Endodermal cell (in vitro differentiated cells): ENCODE data around the gene SH3D19. TPM values are rescaled to one million over a fixed set of nuclear protein-coding genes. Genes with fewer than 3 reads are reported as not detected.

Experiments
- DNase-seq: peaks from one replicate; pipeline ENCODE4 v3.0.0-alpha.2; 2017
- H3K27ac ChIP-seq: 2 replicates; pipeline ENCODE4 v1.5.1; 2013; ENCODE audit warnings: mild to moderate bottlenecking, low read depth, low read length, moderate library complexity
- H3K27me3 ChIP-seq: 2 replicates; pipeline ENCODE4 v1.6.1; 2013; ENCODE audit warnings: mild to moderate bottlenecking, low read length, moderate library complexity; ENCODE audit not compliant: insufficient read depth, control insufficient read depth, poor library complexity, severe bottlenecking
- H3K36me3 ChIP-seq: 2 replicates; pipeline ENCODE4 v1.7.0; 2013; ENCODE audit warnings: mild to moderate bottlenecking, low read length, moderate library complexity; ENCODE audit not compliant: control insufficient read depth, insufficient read depth
- H3K4me1 ChIP-seq: one replicate; pipeline ENCODE4 v1.7.0; 2013; ENCODE audit warnings: low read length; ENCODE audit not compliant: control insufficient read depth, insufficient read depth
- H3K4me3 ChIP-seq: 2 replicates; pipeline ENCODE4 v1.5.1; 2013; ENCODE audit warnings: mild to moderate bottlenecking, low read length, moderate library complexity
- H3K9ac ChIP-seq: 2 replicates; pipeline ENCODE4 v1.6.1; 2013; ENCODE audit warnings: mild to moderate bottlenecking, low read length, moderate library complexity; ENCODE audit not compliant: poor library complexity, severe bottlenecking; ENCODE audit errors: extremely low read depth
- H3K9me3 ChIP-seq: 2 replicates; pipeline ENCODE4 v1.6.1; 2013; ENCODE audit warnings: mild to moderate bottlenecking, low read length, moderate library complexity; ENCODE audit not compliant: control insufficient read depth
- H3K27ac Mint-ChIP-seq: 2 replicates; pipeline ENCODE4 v1.8.0; 2020; ENCODE audit warnings: mixed read lengths
- H3K27me3 Mint-ChIP-seq: 2 replicates; pipeline ENCODE4 v1.8.0; 2021; ENCODE audit warnings: mild to moderate bottlenecking, mixed read lengths; ENCODE audit not compliant: insufficient read depth
- H3K36me3 Mint-ChIP-seq: 2 replicates; pipeline ENCODE4 v1.8.0; 2020; ENCODE audit warnings: low read depth, mixed read lengths
- H3K4me1 Mint-ChIP-seq: 2 replicates; pipeline ENCODE4 v1.8.0; 2020; ENCODE audit warnings: mixed read lengths
- H3K4me3 Mint-ChIP-seq: 2 replicates; pipeline ENCODE4 v1.8.0; 2020; ENCODE audit warnings: mild to moderate bottlenecking, moderate library complexity, mixed read lengths
- H3K9me3 Mint-ChIP-seq: 2 replicates; pipeline ENCODE4 v1.8.0; 2020; ENCODE audit warnings: mild to moderate bottlenecking, mixed read lengths
- WGBS, 2 experiments: methylation state at CpG; one replicate each; pipeline versions ENCODE4 v1.1.5 to v1.1.7; 2013; ENCODE audit warnings: missing lambda C conversion rate in 2 of 2, mixed read lengths in 1 of 2; ENCODE audit not compliant: insufficient coverage in 1 of 2, insufficient read length in 1 of 2; 5-methylcytosine and 5-hydroxymethylcytosine counted together
- total RNA-seq, 2 donors: library from RNA; stranded (reverse); fragmentation: NEBNext Ultra II Directional in 1 of 2; extraction: Animal tissue kit (Norgen Biotek cat#: 25700) in 1 of 2; gene quantifications; 2 replicates in 1 of 2; 3 replicates in 1 of 2; pipeline ENCODE4 v1.2.1, GENCODE V29; 2021
- TF ChIP-seq, protein P1 (sequence below): fragments of 200-600 bp; sonication (generic); conservative IDR thresholded peaks from 2 replicates; pipeline ENCODE4 v1.5.0; 2021; ENCODE audit warnings: antibody characterized with exemption, mild to moderate bottlenecking

Gene SH3D19
- total RNA-seq, 2 donors from 2014 or later: 48.8 to 55.6 TPM

DNA sequence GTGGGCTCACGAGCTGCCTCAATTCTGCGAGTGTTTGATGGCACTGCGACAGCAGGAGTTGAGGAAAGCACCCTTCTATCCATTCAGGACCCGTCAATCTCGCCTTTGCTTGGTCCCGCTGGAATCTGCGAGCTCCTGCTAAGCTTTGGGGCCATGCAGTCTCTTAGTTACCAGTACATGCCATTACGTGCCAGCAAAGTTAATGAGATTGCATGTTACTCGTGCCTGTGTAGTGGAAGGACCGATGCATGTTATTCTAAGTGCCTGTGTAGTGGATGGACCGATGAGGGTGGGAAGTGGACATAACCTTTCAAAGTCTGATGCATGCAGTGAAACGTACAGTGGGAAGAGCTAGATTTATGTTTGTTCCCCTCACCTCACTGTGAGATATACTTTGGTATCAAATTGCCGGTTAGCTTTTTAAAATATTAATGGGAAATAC is 225.4 kb downstream of the SH3D19 start:
- Histone ChIP-seq H3K9ac (peak overlapping the region; percentile 99), H3K36me3 (peaks cover 49% of the 10 kb centered on the region), H3K27ac (peak overlapping the region; percentile 95), H3K4me3 (peak overlapping the region; percentile 100), H3K27me3 (no peaks in the 10 kb centered on the region), H3K4me1 (peaks cover 5% of the 10 kb centered on the region), H3K9me3 (no peaks in the 10 kb centered on the region)
- no peak for DNase-seq
- peaks cover 19% of the 10 kb centered on the region for H3K4me1 Mint-ChIP-seq
- H3K36me3 Mint-ChIP-seq: peaks cover 49% of the 10 kb centered on the region
- H3K27me3 Mint-ChIP-seq: no peaks in the 10 kb centered on the region
- WGBS, 2 experiments: 0 to 2% methylated on average over 10 to 13 of the region's 13 CpGs
- TF ChIP-seq, protein P1, sequence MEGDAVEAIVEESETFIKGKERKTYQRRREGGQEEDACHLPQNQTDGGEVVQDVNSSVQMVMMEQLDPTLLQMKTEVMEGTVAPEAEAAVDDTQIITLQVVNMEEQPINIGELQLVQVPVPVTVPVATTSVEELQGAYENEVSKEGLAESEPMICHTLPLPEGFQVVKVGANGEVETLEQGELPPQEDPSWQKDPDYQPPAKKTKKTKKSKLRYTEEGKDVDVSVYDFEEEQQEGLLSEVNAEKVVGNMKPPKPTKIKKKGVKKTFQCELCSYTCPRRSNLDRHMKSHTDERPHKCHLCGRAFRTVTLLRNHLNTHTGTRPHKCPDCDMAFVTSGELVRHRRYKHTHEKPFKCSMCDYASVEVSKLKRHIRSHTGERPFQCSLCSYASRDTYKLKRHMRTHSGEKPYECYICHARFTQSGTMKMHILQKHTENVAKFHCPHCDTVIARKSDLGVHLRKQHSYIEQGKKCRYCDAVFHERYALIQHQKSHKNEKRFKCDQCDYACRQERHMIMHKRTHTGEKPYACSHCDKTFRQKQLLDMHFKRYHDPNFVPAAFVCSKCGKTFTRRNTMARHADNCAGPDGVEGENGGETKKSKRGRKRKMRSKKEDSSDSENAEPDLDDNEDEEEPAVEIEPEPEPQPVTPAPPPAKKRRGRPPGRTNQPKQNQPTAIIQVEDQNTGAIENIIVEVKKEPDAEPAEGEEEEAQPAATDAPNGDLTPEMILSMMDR: no peak
- H3K27ac Mint-ChIP-seq: peak overlapping the region; percentile 100
- H3K4me3 Mint-ChIP-seq: peak overlapping the region; percentile 99
- peaks cover under 1% of the 10 kb centered on the region for H3K9me3 Mint-ChIP-seq

DNA sequence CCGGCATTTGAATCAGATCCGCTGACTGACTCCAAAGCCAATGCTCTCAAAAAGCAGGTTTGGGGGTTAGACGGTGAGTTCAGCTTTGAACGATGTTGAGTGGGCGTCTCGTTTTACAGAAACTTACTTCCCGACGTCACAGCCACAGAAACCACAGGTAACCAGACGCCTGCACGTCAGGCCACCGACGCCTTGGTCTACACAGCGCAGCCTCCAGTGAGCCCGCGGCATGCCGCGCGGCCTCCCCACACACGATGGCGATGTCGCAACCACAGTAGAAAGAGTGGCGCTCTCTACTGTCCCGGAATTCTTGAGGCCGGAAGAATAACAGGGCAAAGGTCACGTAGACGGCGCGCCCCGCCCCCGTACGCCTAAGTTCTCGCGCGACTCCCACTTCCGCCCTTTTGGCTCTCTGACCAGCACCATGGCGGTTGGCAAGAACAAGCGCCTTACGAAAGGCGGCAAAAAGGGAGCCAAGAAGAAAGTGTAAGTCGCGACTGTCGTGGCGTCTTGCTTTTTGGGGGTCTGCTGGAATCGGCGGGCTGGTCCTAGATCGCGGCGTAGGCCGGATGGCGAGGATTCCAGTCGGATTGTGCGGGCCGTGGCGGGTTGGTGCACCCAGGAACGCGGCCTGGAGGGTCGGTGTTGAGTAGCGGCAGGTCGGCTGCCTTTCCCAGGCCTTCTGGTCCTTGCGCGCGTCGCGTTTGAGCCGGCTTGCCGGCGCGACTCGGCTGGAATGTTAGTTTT is 226.0 kb downstream of the SH3D19 start, which contains the start of gene RPS3A:
RPS3A (plus strand) TSS at position 400 of the 747 bp plus-strand sequence; CDS start at position 425, 25 bp downstream.
- Mint-ChIP-seq H3K4me1 (peaks cover 19% of the 10 kb centered on the region), H3K9me3 (peaks cover 3% of the 10 kb centered on the region), H3K27ac (peak within 1 kb of the TSS; percentile 100), H3K36me3 (peaks cover 43% of the 10 kb centered on the region), H3K27me3 (no peaks in the 10 kb centered on the region), H3K4me3 (peak within 1 kb of the TSS; percentile 99)
- DNase-seq: peak; percentile 99
- Histone ChIP-seq H3K27ac (peak within 1 kb of the TSS; percentile 95), H3K27me3 (no peaks in the 10 kb centered on the region), H3K9ac (peak within 1 kb of the TSS; percentile 99), H3K36me3 (peaks cover 43% of the 10 kb centered on the region), H3K9me3 (no peaks in the 10 kb centered on the region), H3K4me1 (peaks cover 5% of the 10 kb centered on the region), H3K4me3 (peak within 1 kb of the TSS; percentile 100)
- TF ChIP-seq, protein P1: peak; percentile 90
- 2 to 3% methylated on average over 51 to 69 of the region's 69 CpGs for WGBS, 2 experiments

GRCh38 chr4:151098979-151099228 is 226.5 kb downstream of the SH3D19 start:
- peaks cover 19% of the 10 kb centered on the region for H3K4me1 Mint-ChIP-seq
- peak overlapping the region; percentile 99 for H3K4me3 Mint-ChIP-seq
- peak overlapping the region; percentile 100 for H3K27ac Mint-ChIP-seq
- peaks cover 38% of the 10 kb centered on the region for H3K36me3 Mint-ChIP-seq
- Histone ChIP-seq H3K4me3 (peak overlapping the region; percentile 100), H3K9ac (peak overlapping the region; percentile 26), H3K27ac (no peak overlapping the region), H3K36me3 (peaks cover 38% of the 10 kb centered on the region), H3K27me3 (no peaks in the 10 kb centered on the region), H3K4me1 (peaks cover 4% of the 10 kb centered on the region), H3K9me3 (no peaks in the 10 kb centered on the region)
- H3K27me3 Mint-ChIP-seq: no peaks in the 10 kb centered on the region
- H3K9me3 Mint-ChIP-seq: peaks cover 8% of the 10 kb centered on the region
- DNase-seq: no peak
- TF ChIP-seq, protein P1: no peak
- 56 to 67% methylated on average over 8 of the region's 8 CpGs for WGBS, 2 experiments
